Colonic mucosa (tissue), 4 donors: Measurements from ENCODE around the gene OPN1MW3. TPM values are rescaled to one million over a fixed set of nuclear protein-coding genes. Genes with fewer than 3 reads are reported as not detected.
"Not testable (repeated sequence)": the region's sequence is repeated elsewhere in the genome, so short reads cannot be mapped to it uniquely, and the experiment has no call there.

Experiments
- DNase-seq: peaks from one replicate; pipeline ENCODE4 v3.0.0-alpha.2; 2020
- H3K27ac ChIP-seq: fragments of 200-600 bp; one replicate; pipeline ENCODE4 v1.8.0; 2021
- H3K27me3 ChIP-seq: fragments of 200-600 bp; one replicate; pipeline ENCODE4 v1.8.0; 2021
- H3K36me3 ChIP-seq: fragments of 200-600 bp; one replicate; pipeline ENCODE4 v1.8.0; 2021
- H3K4me1 ChIP-seq: fragments of 200-600 bp; one replicate; pipeline ENCODE4 v1.8.0; 2021; ENCODE audit warnings: mild to moderate bottlenecking
- H3K4me3 ChIP-seq: fragments of 200-600 bp; one replicate; pipeline ENCODE4 v1.8.0; 2021
- H3K9ac ChIP-seq, 2 donors: one replicate each; pipeline ENCODE4 v1.7.0; 2013; ENCODE audit warnings: control low read depth in 2 of 2, low read depth in 2 of 2, low read length in 2 of 2
- H3K9me3 ChIP-seq: fragments of 200-600 bp; one replicate; pipeline ENCODE4 v1.8.0; 2021
- CTCF ChIP-seq: fragments of 200-600 bp; IDR thresholded peaks from one replicate; pipeline ENCODE4 v1.8.0; 2022; ENCODE audit warnings: antibody characterized with exemption, mild to moderate bottlenecking
- intact Hi-C: fragments of 100-400 bp; cut with DNase I; formaldehyde crosslinking; loops from one replicate; pipeline ENCODE4 v1.14.1; 2022
- total RNA-seq, 2 donors: library from RNA; stranded (reverse); fragmentation: NEBNext Ultra II Directional in 1 of 2; extraction: Animal tissue kit (Norgen Biotek cat#: 25700) in 1 of 2; gene quantifications; one replicate each; pipeline ENCODE4 v1.2.1, GENCODE V29; 2021
- donor health status: healthy.
- donor health status: DM: no; HTN: no; CAD: no.
- donor health status: DM: no; HTN: no; CAD: no.

Gene OPN1MW3
- total RNA-seq, 2 donors from 2014 or later, result not detected

GRCh38 chrX:154296731-154297130 lies 39.3 kb downstream of the OPN1MW3 start:
- no peaks in the 10 kb centered on the region for H3K27me3 ChIP-seq
- no peaks in the 10 kb centered on the region for H3K9me3 ChIP-seq
- no peak overlapping the region for H3K27ac ChIP-seq
- no peaks in the 10 kb centered on the region for H3K4me1 ChIP-seq
- intact Hi-C loops, result no loop called here
- no peak overlapping the region for H3K4me3 ChIP-seq
- DNase-seq, result no peak
- H3K9ac ChIP-seq, result no peak overlapping the region
- TF ChIP-seq CTCF, result no peak
- no peaks in the 10 kb centered on the region for H3K36me3 ChIP-seq

- Histone ChIP-seq H3K9ac (no peak overlapping the region), H3K36me3 (no peaks in the 10 kb centered on the region), H3K27me3 (no peaks in the 10 kb centered on the region), H3K4me3 (no peak overlapping the region), H3K9me3 (no peaks in the 10 kb centered on the region), H3K27ac (no peak overlapping the region), H3K4me1 (no peaks in the 10 kb centered on the region)
- no peak for DNase-seq
- TF ChIP-seq CTCF, result no peak
- intact Hi-C loops, result no loop called here
These were observed 40.9 kb downstream of the OPN1MW3 start for GRCh38 chrX:154298312-154298711.

GRCh38 chrX:154300816-154301215 lies 43.4 kb downstream of the OPN1MW3 start:
- Histone ChIP-seq H3K36me3 (no peaks in the 10 kb centered on the region), H3K4me1 (no peaks in the 10 kb centered on the region), H3K4me3 (no peak overlapping the region), H3K9ac (no peak overlapping the region), H3K9me3 (no peaks in the 10 kb centered on the region), H3K27ac (no peak overlapping the region), H3K27me3 (no peaks in the 10 kb centered on the region)
- no peak for DNase-seq
- intact Hi-C loops, result no loop called here
- no peak for TF ChIP-seq CTCF

- H3K27me3 ChIP-seq, H3K36me3 ChIP-seq, H3K9me3 ChIP-seq, H3K9ac ChIP-seq, H3K4me3 ChIP-seq, H3K4me1 ChIP-seq, intact Hi-C loops, DNase-seq, H3K27ac ChIP-seq: not testable (repeated sequence)
These were observed 45.6 kb downstream of the OPN1MW3 start for GRCh38 chrX:154302998-154303397.

GRCh38 chrX:154303476-154303875 lies 46.1 kb downstream of the OPN1MW3 start:
- no peak for TF ChIP-seq CTCF
- intact Hi-C loops, result no loop called here
- Histone ChIP-seq H3K9ac (no peak overlapping the region), H3K9me3 (no peaks in the 10 kb centered on the region), H3K4me1 (no peaks in the 10 kb centered on the region), H3K27me3 (no peaks in the 10 kb centered on the region), H3K36me3 (no peaks in the 10 kb centered on the region), H3K27ac (no peak overlapping the region), H3K4me3 (no peak overlapping the region)
- DNase-seq, result no peak

GRCh38 chrX:154304846-154305245 lies 47.5 kb downstream of the OPN1MW3 start:
- no peaks in the 10 kb centered on the region for H3K27me3 ChIP-seq

More at GRCh38 chrX:154304846-154305245, 47.5 kb downstream of the OPN1MW3 start:
- intact Hi-C loops, result no loop called here
- no peak overlapping the region for H3K27ac ChIP-seq
- H3K36me3 ChIP-seq, result no peaks in the 10 kb centered on the region
- no peak overlapping the region for H3K9ac ChIP-seq
- no peak for TF ChIP-seq CTCF
- H3K4me1 ChIP-seq, result no peaks in the 10 kb centered on the region
- no peak overlapping the region for H3K4me3 ChIP-seq
- no peaks in the 10 kb centered on the region for H3K9me3 ChIP-seq
- DNase-seq, result no peak
